Inferior parietal cortex (tissue), 1 donor: Measurements from ENCODE around the gene CLCA2.
"Not testable (repeated sequence)": the region's sequence is repeated elsewhere in the genome, so short reads cannot be mapped to it uniquely, and the experiment has no call there.

Experiments
- DNase-seq: peaks from one replicate; pipeline ENCODE4 v3.0.0-alpha.2; 2016; ENCODE audit errors: extremely low spot score

The CLCA2 gene

DNA sequence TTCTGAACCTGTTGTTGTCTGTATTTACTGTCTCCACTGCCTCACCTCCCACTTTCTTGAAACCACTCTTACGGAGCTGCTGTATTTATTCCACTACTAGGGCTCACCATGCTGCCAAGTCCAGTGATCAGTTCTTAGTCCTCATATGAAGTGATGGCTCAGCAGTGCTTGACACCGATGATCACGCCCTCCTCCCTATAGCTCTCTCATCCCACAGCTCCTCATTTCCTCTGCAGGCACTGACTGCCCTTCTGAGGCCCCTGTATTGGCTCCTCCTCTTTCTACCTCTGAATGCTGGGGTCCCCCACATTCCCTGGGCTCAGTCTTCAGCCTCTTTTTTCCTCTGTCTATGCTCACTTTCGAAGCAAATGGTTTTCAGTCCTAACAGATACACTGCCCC is 48.2 kb downstream of the CLCA2 start:
- DNase-seq, result no peak

DNA sequence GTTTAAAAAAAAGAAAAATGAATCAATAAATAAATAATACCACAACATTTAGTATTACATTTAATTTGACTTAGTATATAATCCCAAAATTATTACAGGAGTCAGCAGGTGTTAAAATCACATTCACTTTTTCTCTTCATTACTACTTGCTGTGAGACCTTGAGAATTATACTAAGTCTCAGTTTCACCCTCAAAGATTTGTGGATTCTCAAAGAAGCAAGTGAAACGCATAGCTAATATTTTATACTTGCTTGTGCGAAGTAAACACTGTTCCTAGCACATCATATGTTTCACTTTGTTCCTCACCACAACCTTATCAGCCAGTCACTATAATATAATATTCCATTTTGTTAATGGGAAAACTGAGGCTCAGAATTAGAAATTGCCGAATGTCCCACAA is 48.8 kb downstream of the CLCA2 start:
- DNase-seq, result no peak

DNA sequence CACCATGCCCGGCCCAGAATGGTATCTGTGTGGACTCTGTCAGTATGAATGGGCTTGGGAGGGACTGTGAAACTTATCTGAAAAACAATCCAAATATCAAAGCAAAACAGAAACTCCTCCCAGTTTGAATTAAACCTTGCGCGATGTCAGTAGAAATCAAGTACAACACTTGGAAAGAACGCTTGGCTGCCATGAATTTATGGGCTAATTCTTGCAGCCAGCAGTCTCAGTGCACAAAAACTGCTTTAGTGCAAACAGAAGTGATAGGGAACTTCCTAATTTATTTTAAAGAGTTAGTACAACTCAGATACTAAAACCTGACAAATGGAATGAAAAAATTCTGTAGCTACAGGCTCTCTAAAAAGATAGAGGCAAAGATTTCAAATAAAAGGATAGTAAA is 53.3 kb downstream of the CLCA2 start:
- DNase-seq, result no peak

DNA sequence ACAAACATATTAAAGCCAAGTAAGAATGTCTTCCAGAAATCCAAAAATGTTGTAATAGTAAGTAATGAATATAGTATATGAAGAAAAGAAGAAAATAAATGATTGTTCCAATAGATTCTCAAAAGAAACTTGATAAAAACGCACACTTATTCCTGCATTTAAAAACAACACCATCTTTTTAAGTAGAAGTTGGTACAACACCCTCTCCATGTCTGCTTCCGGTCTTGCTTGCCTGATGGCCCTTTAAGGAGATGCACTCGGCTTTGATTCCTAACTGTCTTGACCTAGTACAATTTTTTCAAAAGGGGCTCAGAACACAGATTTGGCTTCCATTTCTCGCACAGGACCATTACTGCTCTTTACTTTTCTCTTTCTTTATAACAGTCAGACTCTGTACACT is 53.7 kb downstream of the CLCA2 start:
- DNase-seq, result no peak

DNA sequence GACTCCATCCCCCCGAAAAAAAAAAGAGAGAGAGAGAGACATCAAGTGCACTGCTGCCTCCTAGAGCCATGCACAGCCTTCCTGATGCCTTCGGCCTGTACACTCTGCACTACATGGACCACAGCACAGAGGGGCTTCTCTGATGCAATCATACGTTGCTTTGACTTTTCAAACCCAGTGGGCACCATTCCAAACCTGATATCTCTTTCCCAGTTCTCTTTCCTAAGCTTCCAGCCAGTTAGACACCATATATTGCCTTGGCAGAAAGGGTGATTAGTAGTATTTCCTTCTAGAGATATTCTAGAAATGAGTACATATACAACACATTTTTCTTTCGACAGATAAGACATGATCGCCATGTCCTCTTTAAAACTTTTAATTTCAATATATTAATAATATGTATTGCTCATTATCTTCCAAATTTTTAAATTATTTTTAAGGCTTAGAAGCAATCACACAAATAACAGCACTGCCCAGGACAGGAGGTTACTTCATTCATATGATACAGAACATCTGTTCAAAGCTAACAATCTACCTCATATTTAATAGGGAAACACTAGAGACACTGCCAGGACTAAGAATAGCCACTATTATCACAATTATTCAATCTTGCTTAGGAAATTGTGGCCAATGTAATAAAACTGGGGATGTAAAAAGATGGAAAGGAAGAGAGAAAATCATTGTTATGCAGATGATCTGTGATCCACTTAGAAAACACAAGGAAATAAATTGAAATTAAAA is 54.6 kb downstream of the CLCA2 start:
- DNase-seq, result no peak

DNA sequence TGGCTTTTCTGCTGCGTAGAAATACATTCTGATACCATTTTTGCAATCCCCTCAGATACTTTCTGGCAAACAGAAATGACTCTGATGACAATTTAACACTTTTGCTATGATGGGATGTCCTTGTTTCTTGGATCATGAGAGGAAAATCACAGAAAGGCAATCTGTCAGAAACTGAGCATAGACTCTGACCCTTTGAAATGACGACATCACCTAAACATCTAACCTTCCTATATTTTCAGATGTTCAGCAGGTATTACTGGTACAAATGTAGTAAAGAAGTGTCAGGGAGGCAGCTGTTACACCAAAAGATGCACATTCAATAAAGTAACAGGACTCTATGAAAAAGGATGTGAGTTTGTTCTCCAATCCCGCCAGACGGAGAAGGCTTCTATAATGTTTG is 58.0 kb downstream of the CLCA2 start:
- DNase-seq, result no peak

DNA sequence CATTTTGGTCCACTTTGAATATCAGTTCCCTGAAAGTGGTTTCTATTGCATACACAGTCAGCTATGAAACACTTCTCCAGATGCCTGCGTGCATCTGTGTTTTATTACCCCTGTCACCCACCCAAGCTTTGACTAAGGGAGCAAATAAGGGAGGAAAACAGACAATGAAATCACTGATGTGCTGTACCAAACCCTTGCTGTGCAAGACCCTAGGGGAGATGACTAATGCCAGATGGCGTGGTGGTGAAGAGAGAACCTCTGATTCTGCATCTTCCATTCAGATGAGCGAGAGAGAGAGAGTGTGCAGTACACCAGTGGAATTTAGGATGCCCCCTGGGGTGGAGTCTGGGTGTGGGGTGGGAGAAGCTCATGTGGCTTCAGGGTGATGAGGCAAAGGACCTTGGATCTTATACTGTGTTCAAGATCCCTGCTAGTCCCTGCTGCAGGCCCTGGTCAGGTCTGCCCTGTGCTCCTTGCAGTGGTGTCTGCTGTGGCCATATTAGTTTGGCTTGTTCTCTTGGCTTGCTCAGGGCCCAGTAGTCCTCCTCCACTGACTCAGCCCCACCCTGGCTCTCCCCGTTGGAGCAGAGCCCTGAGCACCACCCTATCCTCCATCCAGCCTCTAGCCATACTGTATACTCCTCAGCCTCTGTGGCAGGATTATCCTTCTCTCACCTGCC is 63.3 kb downstream of the CLCA2 start:
- no peak for DNase-seq

DNA sequence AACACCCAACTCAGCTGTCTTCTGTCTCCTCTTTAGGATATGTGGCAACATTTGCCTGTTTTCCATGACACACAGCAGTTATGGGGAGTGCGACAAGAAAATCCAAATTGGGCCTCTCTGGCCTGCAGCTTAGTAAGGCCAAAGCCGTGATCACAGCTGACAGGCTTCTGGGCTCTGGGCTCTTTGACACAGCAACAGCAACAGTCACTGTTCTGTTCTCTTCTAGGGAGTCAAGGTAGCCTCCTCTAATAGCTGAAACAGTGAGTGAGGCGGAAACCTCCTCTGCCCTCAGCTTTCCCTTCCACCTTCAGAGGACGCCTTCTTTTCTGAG is 63.8 kb downstream of the CLCA2 start:
- DNase-seq, result no peak

DNA sequence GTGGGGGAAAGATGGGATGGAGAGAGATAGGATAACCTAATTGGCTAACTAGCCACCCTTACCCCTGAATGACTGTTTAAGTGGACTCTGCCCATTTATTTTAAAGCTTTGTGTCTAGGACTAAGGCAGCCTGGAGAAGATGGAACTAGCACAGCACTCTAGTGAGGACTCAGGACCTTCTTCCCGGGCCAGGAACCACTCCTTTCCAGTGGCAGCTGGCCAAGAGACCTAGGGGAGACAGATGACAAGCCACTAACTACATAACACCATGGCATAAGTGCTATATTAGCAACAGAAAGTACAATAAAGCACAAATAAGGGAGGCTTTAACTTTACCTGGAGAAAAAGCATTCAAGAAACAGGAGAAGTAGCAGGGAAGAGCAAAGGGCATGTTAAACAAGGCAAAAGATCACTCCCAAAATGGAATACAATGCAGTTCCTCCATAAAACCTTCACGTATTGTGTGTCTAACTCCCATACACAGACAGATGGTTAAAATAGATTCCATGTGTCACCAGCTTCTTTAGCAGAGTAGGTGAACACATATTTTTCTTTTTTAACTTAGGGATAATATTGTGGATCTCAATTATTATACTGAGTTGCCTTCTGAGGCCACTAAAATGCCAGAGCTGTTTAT is 65.4 kb downstream of the CLCA2 start:
- DNase-seq, result no peak

DNA sequence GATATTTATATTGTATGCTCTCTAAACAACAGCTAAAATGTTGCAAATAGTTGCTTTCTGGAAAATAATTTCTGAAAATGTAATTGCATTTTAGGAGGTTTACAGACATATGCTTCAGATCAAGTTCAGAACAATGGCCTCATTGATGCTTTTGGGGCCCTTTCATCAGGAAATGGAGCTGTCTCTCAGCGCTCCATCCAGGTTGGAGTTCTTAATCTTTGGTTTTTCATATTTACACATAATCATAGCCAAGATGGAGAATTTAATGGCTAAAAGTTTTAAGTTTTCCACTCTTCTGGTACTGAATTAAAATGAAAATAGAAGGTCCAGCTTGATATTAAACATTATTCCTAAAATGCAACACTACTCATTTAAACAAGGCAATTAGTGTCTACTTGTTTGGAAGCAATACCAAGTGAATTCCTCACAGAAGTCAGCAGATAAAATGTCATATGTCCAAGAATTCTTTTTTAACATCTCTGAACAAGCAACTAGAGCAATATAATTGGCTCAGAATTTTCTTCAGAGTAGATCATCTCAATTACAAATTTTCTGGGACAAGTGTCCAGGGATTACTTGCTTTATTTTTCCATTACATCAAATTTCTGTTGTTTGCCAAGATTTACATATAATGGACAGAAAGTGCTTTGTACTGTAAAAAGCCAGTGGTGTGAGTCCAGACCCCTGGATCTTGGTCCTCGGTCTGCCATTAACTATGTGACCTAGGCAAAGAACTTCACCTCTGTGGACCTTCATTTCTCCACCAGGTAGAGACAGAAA is 67.4 kb downstream of the CLCA2 start:
- DNase-seq, result no peak

DNA sequence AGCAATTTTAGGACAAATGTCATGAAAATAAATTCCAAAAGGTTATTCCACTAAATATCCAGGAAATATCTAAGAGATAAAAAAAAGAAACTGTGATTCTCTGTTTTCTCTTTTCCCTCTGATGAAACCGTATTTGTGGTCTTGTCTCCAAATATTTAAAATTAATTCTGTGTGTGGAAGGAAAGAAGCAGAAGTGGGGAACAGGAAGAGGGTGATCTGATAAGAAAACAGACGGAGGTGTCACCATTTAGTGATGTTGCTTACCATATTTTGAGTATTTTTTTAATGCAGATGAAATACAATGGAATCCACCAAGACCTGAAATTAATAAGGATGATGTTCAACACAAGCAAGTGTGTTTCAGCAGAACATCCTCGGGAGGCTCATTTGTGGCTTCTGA is 74.3 kb downstream of the CLCA2 start:
- no peak for DNase-seq

DNA sequence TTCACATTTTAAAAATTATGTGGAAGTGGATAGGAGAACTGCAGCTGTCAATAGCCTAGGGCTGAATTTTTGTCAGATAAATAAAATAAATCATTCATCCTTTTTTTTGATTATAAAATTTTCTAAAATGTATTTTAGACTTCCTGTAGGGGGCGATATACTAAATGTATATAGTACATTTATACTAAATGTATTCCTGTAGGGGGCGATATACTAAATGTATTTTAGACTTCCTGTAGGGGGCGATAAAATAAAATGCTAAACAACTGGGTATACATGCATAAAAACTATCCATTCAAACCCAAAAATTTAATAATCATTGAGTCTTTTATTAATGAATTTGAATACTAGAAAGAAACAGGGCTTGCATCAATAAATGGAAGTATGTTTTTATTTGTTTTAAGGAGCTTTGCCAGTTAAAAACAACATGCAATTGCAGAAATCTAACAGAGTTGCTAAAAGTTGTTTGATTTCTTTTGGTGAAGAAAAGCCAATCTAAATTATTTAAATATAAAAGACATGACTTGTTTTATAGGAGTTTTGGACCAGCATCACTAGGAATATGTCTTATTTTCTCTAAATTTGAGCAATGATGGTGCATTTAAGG is 76.1 kb downstream of the CLCA2 start:
- DNase-seq, result no peak

DNA sequence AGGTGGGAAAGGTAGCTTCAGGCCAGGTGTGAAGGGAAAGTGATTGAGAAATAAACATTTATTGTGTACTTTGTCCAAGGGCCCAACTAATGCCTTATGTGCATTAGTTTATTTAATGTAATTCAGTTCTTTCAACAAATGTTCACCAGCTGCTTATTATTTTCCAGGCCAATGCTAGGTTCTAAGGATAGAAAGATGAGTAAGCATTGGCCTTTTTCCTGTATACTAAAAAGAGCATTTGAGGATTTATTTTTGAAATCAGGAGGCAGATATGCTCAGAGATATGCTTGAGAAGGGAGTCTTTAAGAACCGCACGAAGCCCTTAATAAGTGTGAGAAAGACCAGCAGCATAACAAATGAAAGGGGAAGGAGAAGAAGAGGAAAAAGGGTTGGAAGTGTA is 76.7 kb downstream of the CLCA2 start:
- peak; percentile 34 for DNase-seq

DNA sequence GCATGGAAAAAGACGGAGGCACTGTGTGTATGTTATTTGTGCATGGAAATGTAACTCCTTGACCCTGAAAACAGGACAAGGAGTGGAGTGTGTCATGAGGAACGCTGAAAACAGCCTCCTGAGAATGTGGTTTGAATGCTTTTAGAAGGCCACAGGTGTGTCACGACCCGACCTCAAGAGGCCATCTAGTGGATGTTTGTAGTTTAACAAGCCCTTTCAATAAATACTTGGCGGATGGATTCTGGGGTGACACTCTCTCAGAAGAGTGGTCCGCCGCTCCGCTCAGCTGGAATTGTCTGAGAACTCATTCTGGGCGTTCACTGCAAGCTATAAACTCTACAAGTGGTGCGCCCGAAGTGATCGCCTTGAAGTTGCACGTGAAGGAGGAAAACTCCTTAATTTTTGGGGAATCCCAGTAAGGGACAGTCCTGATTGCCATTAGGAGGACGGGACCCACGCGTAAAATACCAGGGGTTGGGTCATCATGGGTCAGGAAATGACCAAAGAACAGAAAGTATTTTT is 78.2 kb downstream of the CLCA2 start:
- DNase-seq, result not testable (repeated sequence)

DNA sequence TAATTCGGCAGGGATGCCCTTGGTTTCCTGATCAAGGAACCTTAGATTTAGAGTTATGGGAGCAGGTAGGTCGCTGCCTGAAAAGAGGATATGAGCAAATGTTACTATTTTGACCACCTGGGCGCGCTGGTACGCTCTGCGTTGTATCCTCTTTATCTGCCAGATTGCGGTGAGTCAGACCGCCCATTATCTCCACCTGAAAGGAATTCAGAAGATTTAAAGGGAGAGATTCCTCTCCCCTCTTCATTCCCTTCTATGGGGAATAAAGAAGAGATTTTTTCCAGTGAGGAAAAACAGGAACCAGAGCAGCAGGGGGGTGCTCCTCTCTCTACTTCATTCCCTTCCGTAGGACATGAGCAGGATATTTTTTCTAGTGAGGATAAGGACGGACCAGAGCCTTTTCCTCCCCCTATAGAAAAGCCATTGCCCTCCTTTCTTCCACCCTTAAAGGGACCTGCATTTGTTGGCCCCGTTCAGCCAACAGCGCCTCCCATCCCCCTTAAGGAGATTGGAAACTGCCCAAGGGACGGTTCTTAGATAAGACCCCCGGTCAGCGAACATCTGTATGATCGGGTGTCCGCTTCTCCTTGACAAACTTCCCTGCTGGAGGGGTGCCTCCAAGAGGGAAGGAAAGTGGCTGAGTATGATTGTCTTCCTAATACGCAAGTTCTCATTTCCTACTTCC is 78.9 kb downstream of the CLCA2 start:
- DNase-seq, result no peak

DNA sequence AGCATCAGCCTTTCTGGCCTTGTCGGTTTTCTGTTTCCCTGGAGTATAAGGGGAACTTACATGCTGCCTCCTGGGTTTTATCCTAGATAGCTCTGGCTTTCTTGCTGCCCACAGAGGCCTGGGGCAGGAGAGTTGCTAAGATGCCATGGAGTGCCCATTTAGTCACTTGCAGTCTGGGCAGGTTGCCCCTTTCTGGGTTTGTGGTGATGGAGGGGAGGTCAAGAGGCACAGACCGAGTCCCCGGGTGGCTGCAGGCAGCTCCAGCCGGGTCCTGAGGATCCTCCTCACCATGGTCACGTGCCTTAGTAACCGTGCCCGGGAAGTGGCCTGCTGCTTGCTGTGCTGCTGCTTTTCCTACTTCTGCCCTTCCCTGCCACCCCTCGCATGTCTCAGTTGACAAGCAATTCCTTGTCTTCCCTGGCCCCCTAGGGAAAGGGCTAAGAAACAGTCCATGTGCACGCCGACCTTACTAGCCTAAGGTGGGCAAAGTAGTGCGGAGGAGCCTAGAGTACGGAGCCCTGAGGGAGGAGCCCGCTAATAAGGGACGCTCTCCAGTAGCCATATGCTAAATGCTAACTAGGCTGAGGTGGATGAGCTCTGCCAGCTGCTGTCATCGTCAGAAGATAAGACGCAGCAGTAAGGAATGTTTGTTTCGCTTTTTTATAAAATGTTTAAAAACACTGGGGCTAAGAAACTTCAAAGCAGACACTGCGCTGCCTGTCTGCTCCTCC is 79.6 kb downstream of the CLCA2 start:
- no peak for DNase-seq

DNA sequence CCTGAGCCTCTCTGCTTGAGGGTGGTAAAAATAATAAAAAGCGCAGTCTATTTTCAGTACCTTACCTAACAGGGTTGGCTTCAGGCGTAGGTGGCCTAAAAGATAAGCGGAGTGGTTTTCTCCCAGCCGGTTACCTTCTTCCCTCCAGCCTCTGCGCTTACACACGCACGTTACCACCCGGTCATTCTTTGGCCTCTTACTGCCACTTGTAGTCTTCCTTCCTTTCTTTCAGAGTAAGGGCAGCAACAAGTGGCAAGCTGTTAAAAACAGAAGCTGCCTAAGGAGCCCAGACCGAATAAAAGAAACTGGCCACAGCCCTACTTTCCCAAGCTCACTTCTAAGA is 80.1 kb downstream of the CLCA2 start:
- DNase-seq, result no peak

DNA sequence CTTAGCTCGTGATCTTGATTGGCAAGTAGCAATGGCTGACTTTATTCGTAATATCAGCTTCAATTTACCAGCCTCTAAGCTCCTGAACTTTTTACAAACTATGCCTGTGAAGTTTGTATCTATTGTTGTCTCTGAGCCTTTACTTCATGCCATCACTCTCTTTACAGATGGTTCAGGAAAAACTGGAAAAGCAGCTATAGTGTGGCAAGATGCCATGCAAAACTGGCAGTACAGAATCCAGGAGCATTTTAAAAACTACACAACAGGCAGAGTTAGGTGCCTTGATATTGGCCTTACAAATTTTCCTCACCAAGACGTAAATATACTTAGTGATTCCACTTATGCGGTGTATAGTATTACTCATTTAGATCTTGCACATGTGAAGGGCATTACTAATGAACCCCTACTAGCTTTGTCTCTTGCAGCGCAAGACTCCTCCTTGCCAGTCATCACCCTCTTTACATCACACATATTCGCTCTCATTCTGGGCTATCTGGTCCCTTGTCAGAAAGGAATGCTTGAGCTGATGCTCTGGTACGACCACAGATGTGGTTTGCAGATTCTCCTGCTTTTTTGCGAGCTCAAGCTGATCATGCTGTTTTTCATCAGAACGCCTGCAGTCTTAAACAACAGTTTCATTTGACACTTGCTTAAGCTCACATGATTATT is 81.1 kb downstream of the CLCA2 start:
- DNase-seq, result no peak

DNA sequence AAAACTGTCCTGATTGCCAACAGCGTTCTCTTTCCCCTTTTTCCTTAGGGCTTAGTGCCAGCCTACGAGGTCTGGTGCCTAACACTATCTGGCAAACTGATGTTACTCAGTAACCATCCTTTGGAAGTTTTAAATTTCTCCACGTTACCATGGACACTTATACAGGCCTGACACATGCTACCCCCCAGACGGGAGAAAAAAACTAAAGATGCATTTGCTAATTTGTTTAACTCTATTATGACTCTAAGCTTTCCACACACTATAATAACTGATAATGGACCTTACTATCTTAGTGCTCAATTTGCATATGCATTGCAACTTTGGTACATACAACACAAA is 81.6 kb downstream of the CLCA2 start:
- DNase-seq, result no peak
